SK-N-SH (cell line): ENCODE measurements around the gene LRRC27.

Source experiments
- CHD2 ChIP-seq: fragments of 150-350 bp; IDR thresholded peaks from 2 replicates; pipeline ENCODE4 v1.6.1; 2018; ENCODE audit warnings: low read length; ENCODE audit not compliant: partially characterized antibody
- ELF1 ChIP-seq: IDR thresholded peaks from 2 replicates; pipeline ENCODE4 v1.4.0; 2012
- EP300 ChIP-seq, 2 experiments: IDR thresholded peaks; 2 replicates each; pipeline versions ENCODE4 v1.4.0 to v1.6.1; 2012; ENCODE audit warnings: borderline replicate concordance in 1 of 2, low read depth in 1 of 2, low read length in 1 of 2
- EZH2phosphoT487 ChIP-seq: fragments of 200-600 bp; sonication (generic); IDR thresholded peaks from 2 replicates; pipeline ENCODE4 v1.6.1; 2017; ENCODE audit warnings: low read depth, mixed run types, mild to moderate bottlenecking, antibody characterized with exemption, moderate library complexity, borderline replicate concordance
- GATA2 ChIP-seq: sonication (generic); formaldehyde crosslinking; IDR thresholded peaks from 2 replicates; pipeline ENCODE4 v1.5.0; 2020; ENCODE audit warnings: mild to moderate bottlenecking, missing genetic modification reagents
- IRF3 ChIP-seq: fragments of 150-350 bp; IDR thresholded peaks from 2 replicates; pipeline ENCODE4 v1.6.1; 2016; ENCODE audit warnings: mild to moderate bottlenecking, low read depth, low read length
- POLR2AphosphoS5 ChIP-seq: IDR thresholded peaks from 2 replicates; pipeline ENCODE4 v1.6.1; 2012; ENCODE audit warnings: low read depth, low read length
- RCOR1 ChIP-seq: fragments of 150-350 bp; IDR thresholded peaks from 2 replicates; pipeline ENCODE4 v1.6.1; 2017; ENCODE audit warnings: antibody characterized with exemption, low read length
- REST ChIP-seq: IDR thresholded peaks from 2 replicates; pipeline ENCODE4 v1.6.1; 2012; ENCODE audit warnings: mild to moderate bottlenecking, low read depth, low read length, moderate library complexity
- TAF1 ChIP-seq: IDR thresholded peaks from 2 replicates; pipeline ENCODE4 v1.6.1; 2012; ENCODE audit warnings: low read depth, mild to moderate bottlenecking, low read length, moderate library complexity, borderline replicate concordance
- TF ChIP-seq, protein P1 (sequence below): fragments of 200-600 bp; sonication (generic); IDR thresholded peaks from 2 replicates; pipeline ENCODE4 v1.6.1; 2017; ENCODE audit warnings: antibody characterized with exemption, mild to moderate bottlenecking, moderate library complexity

DNA sequence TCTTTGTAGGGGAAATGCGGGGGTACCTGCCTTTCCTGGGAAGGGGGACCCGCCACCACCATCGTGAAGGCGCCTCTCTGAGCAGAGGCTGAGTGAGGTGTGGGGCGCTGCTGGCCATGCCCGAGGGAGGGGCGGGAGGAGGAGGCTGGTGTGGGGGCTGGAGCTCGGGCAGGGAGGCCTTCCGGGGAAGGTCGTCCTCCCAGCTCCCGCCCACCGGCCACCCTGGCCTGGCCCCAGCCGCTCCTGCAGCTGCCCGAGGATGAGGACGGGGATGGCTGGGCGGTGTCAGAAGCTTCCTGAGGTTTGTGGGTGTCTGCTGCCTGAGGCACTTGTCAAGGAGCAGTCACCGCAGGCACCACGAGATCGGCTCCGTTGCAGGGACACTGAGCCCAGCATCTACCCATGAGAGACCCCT lies 76.4 kb downstream of the LRRC27 start:
- no peak for TF ChIP-seq EZH2phosphoT487
- TF ChIP-seq RCOR1, result no peak
- TF ChIP-seq TAF1, result no peak
- no peak for TF ChIP-seq IRF3
- TF ChIP-seq REST, result no peak
- TF ChIP-seq EP300 (IDR thresholded peaks at IDR 0.05; ENCODE audit: borderline replicate concordance in 1 of 2, low read depth in 1 of 2, low read length in 1 of 2), result no peak
- TF ChIP-seq CHD2, result no peak
- TF ChIP-seq, protein P1, sequence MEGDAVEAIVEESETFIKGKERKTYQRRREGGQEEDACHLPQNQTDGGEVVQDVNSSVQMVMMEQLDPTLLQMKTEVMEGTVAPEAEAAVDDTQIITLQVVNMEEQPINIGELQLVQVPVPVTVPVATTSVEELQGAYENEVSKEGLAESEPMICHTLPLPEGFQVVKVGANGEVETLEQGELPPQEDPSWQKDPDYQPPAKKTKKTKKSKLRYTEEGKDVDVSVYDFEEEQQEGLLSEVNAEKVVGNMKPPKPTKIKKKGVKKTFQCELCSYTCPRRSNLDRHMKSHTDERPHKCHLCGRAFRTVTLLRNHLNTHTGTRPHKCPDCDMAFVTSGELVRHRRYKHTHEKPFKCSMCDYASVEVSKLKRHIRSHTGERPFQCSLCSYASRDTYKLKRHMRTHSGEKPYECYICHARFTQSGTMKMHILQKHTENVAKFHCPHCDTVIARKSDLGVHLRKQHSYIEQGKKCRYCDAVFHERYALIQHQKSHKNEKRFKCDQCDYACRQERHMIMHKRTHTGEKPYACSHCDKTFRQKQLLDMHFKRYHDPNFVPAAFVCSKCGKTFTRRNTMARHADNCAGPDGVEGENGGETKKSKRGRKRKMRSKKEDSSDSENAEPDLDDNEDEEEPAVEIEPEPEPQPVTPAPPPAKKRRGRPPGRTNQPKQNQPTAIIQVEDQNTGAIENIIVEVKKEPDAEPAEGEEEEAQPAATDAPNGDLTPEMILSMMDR, result no peak
- TF ChIP-seq POLR2AphosphoS5, result no peak
- TF ChIP-seq ELF1, result no peak
- TF ChIP-seq GATA2, result no peak
